A549 (cell line): ENCODE data around the gene GAK. TPM values are rescaled to one million over a fixed set of nuclear protein-coding genes. Genes with fewer than 3 reads are reported as not detected.

Source experiments
- ATAC-seq, 2 experiments: fragments of 200-7000 bp in 1 of 2; fragments of >200 bp in 1 of 2; cut with Nextera tagmentation in 1 of 2; cut with Tn5 transposase in 1 of 2; 3 replicates each; pipeline versions ENCODE4 v1.8.0 to v1.9.1; 2018 to 2020; ENCODE audit warnings: mild to moderate bottlenecking in 1 of 2, moderate library complexity in 1 of 2
- CTCF ChIA-PET: fragments of 300-600 bp; sonication (Branson Sonifier 250); formaldehyde crosslinking; extraction: SDS; loops from one replicate; lab custom pipeline; 2021; ENCODE audit warnings: antibody characterized with exemption, inconsistent platforms; lab: Yijun Ruan, JAX
- POLR2A ChIA-PET: fragments of 350-600 bp; formaldehyde crosslinking; extraction: SDS; loops from one replicate; lab custom pipeline; 2021; ENCODE audit warnings: antibody characterized with exemption, inconsistent platforms; lab: Yijun Ruan, JAX
- DNase-seq, 2 experiments: peaks; one replicate each; pipeline versions ENCODE4 v3.0.0 to v3.0.0-alpha.2; 2011 to 2016; ENCODE audit warnings: low read depth in 1 of 2, low spot score in 1 of 2
- FAIRE-seq: peaks from 2 replicates; lab custom pipeline; 2011; peaks lifted over from hg19 to GRCh38; lab: Jason Lieb, UNC
- H3K27ac ChIP-seq, 2 experiments: fragments of >200 bp; sonication (Bioruptor Twin); formaldehyde crosslinking; 3 replicates each; pipeline ENCODE4 v1.5.1; 2016 to 2017
- H3K4me1 ChIP-seq: fragments of >200 bp; sonication (Bioruptor Twin); formaldehyde crosslinking; 3 replicates; pipeline ENCODE4 v1.6.1; 2016
- H3K4me2 ChIP-seq: fragments of >200 bp; sonication (Bioruptor Twin); formaldehyde crosslinking; 3 replicates; pipeline ENCODE4 v1.6.1; 2016
- H3K4me3 ChIP-seq: fragments of >200 bp; sonication (Bioruptor Twin); formaldehyde crosslinking; 3 replicates; pipeline ENCODE4 v1.5.1; 2016
- H3K9me3 ChIP-seq: fragments of >200 bp; sonication (Bioruptor Twin); formaldehyde crosslinking; 3 replicates; pipeline ENCODE4 v1.6.1; 2016
- BHLHE40 ChIP-seq: IDR thresholded peaks from 2 replicates; pipeline ENCODE4 v1.6.1; 2012; ENCODE audit warnings: low read depth, low read length, inconsistent platforms
- CBX8 ChIP-seq: fragments of 200-600 bp; sonication (generic); IDR thresholded peaks from 2 replicates; pipeline ENCODE4 v1.6.1; 2016
- CEBPB ChIP-seq, 2 experiments: fragments of >200 bp in 1 of 2; sonication (Bioruptor Twin) in 1 of 2; formaldehyde crosslinking in 1 of 2; IDR thresholded peaks; 2 replicates each; pipeline ENCODE4 v1.6.1; 2012 to 2016
- CHD2 ChIP-seq: fragments of 150-350 bp; IDR thresholded peaks from 2 replicates; pipeline ENCODE4 v1.6.1; 2014; ENCODE audit warnings: low read length; ENCODE audit not compliant: partially characterized antibody
- EHMT2 ChIP-seq: fragments of 200-600 bp; sonication (generic); IDR thresholded peaks from 2 replicates; pipeline ENCODE4 v1.6.1; 2016; ENCODE audit warnings: antibody characterized with exemption, low read depth, mild to moderate bottlenecking, moderate library complexity
- EP300 ChIP-seq, 2 experiments: fragments of >200 bp; sonication (Bioruptor Twin); formaldehyde crosslinking; IDR thresholded peaks; 2 replicates in 1 of 2; 3 replicates in 1 of 2; pipeline ENCODE4 v1.6.1; 2016 to 2017
- GATA3 ChIP-seq: IDR thresholded peaks from 2 replicates; pipeline ENCODE4 v1.6.1; 2012; ENCODE audit warnings: borderline replicate concordance
- HDAC2 ChIP-seq: fragments of 200-600 bp; sonication (generic); IDR thresholded peaks from 2 replicates; pipeline ENCODE4 v1.6.1; 2016
- HES2 ChIP-seq: fragments of >200 bp; sonication (Bioruptor Twin); formaldehyde crosslinking; IDR thresholded peaks from 2 replicates; pipeline ENCODE4 v1.6.1; 2016
- HEYL ChIP-seq: fragments of 250-450 bp; sonication (Bioruptor Pico); IDR thresholded peaks from 2 replicates; pipeline ENCODE4 v1.8.0; 2021; ENCODE audit warnings: mild to moderate bottlenecking, moderate library complexity
- HMGXB4 ChIP-seq: fragments of 250-450 bp; sonication (Bioruptor Pico); IDR thresholded peaks from 2 replicates; pipeline ENCODE4 v1.5.0; 2021; ENCODE audit warnings: mild to moderate bottlenecking, moderate library complexity, borderline replicate concordance
- HOXB13 ChIP-seq: fragments of 250-450 bp; sonication (Bioruptor Pico); IDR thresholded peaks from 2 replicates; pipeline ENCODE4 v1.5.0; 2020; ENCODE audit warnings: low read depth, mild to moderate bottlenecking, moderate library complexity
- HOXB5 ChIP-seq: fragments of 250-450 bp; sonication (Bioruptor Pico); IDR thresholded peaks from 2 replicates; pipeline ENCODE4 v1.5.0; 2020; ENCODE audit warnings: mild to moderate bottlenecking, moderate library complexity
- JUNB ChIP-seq: fragments of >200 bp; sonication (Bioruptor Twin); formaldehyde crosslinking; IDR thresholded peaks from 2 replicates; pipeline ENCODE4 v1.6.1; 2016
- KDM1A ChIP-seq: fragments of 200-600 bp; sonication (generic); IDR thresholded peaks from 2 replicates; pipeline ENCODE4 v1.6.1; 2016; ENCODE audit warnings: low read depth, mild to moderate bottlenecking
- KDM5A ChIP-seq: fragments of 200-600 bp; sonication (generic); IDR thresholded peaks from 2 replicates; pipeline ENCODE4 v1.6.1; 2016; ENCODE audit warnings: antibody characterized with exemption, mild to moderate bottlenecking
- MAFK ChIP-seq: fragments of 450-650 bp; IDR thresholded peaks from 2 replicates; pipeline ENCODE4 v1.6.1; 2014; ENCODE audit not compliant: partially characterized antibody
- NFE2L2 ChIP-seq: fragments of 150-350 bp; conservative IDR thresholded peaks from 2 replicates; pipeline ENCODE4 v1.6.1; 2014; ENCODE audit warnings: low read length
- NR3C1 ChIP-seq: fragments of >200 bp; sonication (Bioruptor Twin); formaldehyde crosslinking; IDR thresholded peaks from 3 replicates; pipeline ENCODE4 v1.6.1; 2017
- PHF8 ChIP-seq: fragments of 200-600 bp; sonication (generic); IDR thresholded peaks from 2 replicates; pipeline ENCODE4 v1.6.1; 2016; ENCODE audit warnings: low read depth, mild to moderate bottlenecking, antibody characterized with exemption, moderate library complexity, borderline replicate concordance
- RCOR1 ChIP-seq: fragments of 150-350 bp; IDR thresholded peaks from 2 replicates; pipeline ENCODE4 v1.6.1; 2014; ENCODE audit warnings: antibody characterized with exemption, low read length, low read depth
- REST ChIP-seq: fragments of 200-600 bp; sonication (generic); IDR thresholded peaks from 2 replicates; pipeline ENCODE4 v1.6.1; 2016; ENCODE audit warnings: antibody characterized with exemption, mild to moderate bottlenecking, moderate library complexity
- TFCP2L1 ChIP-seq: fragments of 250-450 bp; sonication (Bioruptor Pico); IDR thresholded peaks from 2 replicates; pipeline ENCODE4 v1.5.0; 2021; ENCODE audit warnings: mild to moderate bottlenecking
- TP53 ChIP-seq: fragments of 250-450 bp; sonication (Bioruptor Pico); IDR thresholded peaks from 2 replicates; pipeline ENCODE4 v1.5.0; 2021; ENCODE audit warnings: mild to moderate bottlenecking, moderate library complexity
- USF2 ChIP-seq: fragments of 450-650 bp; IDR thresholded peaks from 2 replicates; pipeline ENCODE4 v1.6.1; 2014; ENCODE audit warnings: antibody characterized with exemption
- ZC3H11A ChIP-seq: fragments of 450-650 bp; IDR thresholded peaks from 2 replicates; pipeline ENCODE4 v1.6.1; 2014; ENCODE audit warnings: antibody characterized with exemption, mild to moderate bottlenecking
- WGBS: methylation state at CpG from one replicate; pipeline ENCODE4 v1.1.6; 2017; ENCODE audit errors: missing lambda C conversion rate; 5-methylcytosine and 5-hydroxymethylcytosine counted together
- polyA plus RNA-seq, 4 experiments: library from polyadenylated mRNA; depleted of rRNA in 3 of 4; stranded (reverse); fragments of >200 nt; fragmentation: RNase III in 1 of 4; extraction: RNeasy Plus Mini Kit Qiagen cat#74134 plus additional on column Dnase treatment in 1 of 4; gene quantifications; 2 replicates in 3 of 4; 3 replicates in 1 of 4; pipeline ENCODE4 v1.2.3, GENCODE V29; 2011 to 2017
- TF ChIP-seq, protein P1 (sequence below): fragments of 150-350 bp; IDR thresholded peaks from 2 replicates; pipeline ENCODE4 v1.6.1; 2014; ENCODE audit warnings: low read depth, mild to moderate bottlenecking, low read length

Gene GAK
- polyA plus RNA-seq, 2 of the 4 experiments (the other 2 are of a cell fraction), result 13.8 to 34.3 TPM

DNA sequence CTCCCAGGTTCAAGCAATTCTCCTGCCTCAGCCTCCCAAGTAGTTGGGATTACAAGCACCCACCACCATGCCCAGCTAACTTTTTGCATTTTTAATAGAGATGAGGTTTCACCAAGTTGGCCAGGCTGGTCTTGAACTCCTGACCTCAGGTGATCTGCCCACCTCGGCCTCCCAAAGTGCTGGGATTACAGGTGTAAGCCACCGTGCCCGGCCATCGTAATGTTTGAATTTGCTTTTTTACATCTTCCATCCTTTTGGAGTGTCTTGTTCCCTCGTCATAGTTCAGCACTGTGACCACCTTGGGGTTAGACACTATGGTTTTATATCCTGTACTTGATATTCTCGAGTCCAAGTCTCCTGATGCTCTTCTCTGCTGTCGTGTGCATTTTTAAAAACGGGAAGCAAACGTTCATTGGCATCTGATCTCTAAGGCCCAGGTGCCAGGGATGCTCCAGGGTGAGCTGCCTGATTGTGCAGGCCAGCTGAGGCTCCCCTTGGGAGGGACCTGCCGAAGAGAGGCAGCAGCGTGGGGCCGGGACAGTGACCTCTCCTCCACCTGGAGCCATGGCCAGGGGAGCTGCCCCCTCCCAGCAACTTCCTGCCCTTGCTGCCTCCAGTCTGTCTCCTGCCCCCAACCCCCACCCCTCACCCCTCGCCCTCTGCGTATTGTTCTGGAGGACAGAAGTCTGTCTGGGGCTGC is 24.6 kb upstream of the GAK start:
- TF ChIP-seq KDM5A (no peak), RCOR1 (no peak), EP300 (IDR thresholded peaks at IDR 0.05) (no peak), HMGXB4 (CRISPR knock-in tag) (no peak), CBX8 (no peak), HEYL (CRISPR knock-in tag) (no peak), JUNB (no peak), HOXB5 (CRISPR knock-in tag) (no peak), EHMT2 (no peak), KDM1A (no peak), TP53 (CRISPR knock-in tag) (no peak), REST (no peak)
- TF ChIP-seq, protein P1, sequence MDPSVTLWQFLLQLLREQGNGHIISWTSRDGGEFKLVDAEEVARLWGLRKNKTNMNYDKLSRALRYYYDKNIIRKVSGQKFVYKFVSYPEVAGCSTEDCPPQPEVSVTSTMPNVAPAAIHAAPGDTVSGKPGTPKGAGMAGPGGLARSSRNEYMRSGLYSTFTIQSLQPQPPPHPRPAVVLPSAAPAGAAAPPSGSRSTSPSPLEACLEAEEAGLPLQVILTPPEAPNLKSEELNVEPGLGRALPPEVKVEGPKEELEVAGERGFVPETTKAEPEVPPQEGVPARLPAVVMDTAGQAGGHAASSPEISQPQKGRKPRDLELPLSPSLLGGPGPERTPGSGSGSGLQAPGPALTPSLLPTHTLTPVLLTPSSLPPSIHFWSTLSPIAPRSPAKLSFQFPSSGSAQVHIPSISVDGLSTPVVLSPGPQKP, result no peak
- TF ChIP-seq, all 56 proteins: peak for 0
- POLR2A ChIA-PET, result no interaction called here
- Histone ChIP-seq H3K4me1 (no peaks in the 10 kb centered on the region), H3K9me3 (no peaks in the 10 kb centered on the region), H3K4me3 (no peak overlapping the region), H3K27ac (no peak overlapping the region), H3K4me2 (no peak overlapping the region)
- ATAC-seq (no peak), DNase-seq (no peak), FAIRE-seq (no peak)
- CTCF ChIA-PET, result no interaction called here
- WGBS, result 76% methylated on average over 11 of the region's 14 CpGs

GRCh38 chr4:955931-956381 is 23.8 kb upstream of the GAK start:
- FAIRE-seq, result no peak
- ChIA-PET CTCF (no interaction called here), POLR2A (no interaction called here)
- no peak overlapping the region for H3K27ac ChIP-seq
- H3K9me3 ChIP-seq, result no peaks in the 10 kb centered on the region
- no peaks in the 10 kb centered on the region for H3K4me1 ChIP-seq
- no peak overlapping the region for H3K4me2 ChIP-seq
- TF ChIP-seq USF2 (no peak), HOXB13 (CRISPR knock-in tag) (no peak), PHF8 (no peak), MAFK (no peak), HMGXB4 (CRISPR knock-in tag) (no peak), HES2 (no peak), ZC3H11A (no peak), CEBPB (IDR thresholded peaks at IDR 0.05) (no peak), NR3C1 (no peak), CHD2 (no peak), GATA3 (no peak), JUNB (no peak), HDAC2 (no peak), TFCP2L1 (no peak), NFE2L2 (no peak), RCOR1 (no peak), BHLHE40 (no peak)
- no peak overlapping the region for H3K4me3 ChIP-seq
- no peak for ATAC-seq
- DNase-seq, result no peak
- 92% methylated on average over 6 of the region's 12 CpGs for WGBS
